Thyroid gland (tissue), 4 donors: Measurements from ENCODE around the gene DOCK9. TPM values are rescaled to one million over a fixed set of nuclear protein-coding genes. Genes with fewer than 3 reads are reported as not detected.

Experiments
- DNase-seq, 2 donors: peaks; one replicate each; pipeline ENCODE4 v3.0.0-alpha.2; 2019
- H3K27ac ChIP-seq, 3 donors: fragments of 200-600 bp; sonication (generic); 1 replicate in 2 of 3; 2 replicates in 1 of 3; pipeline ENCODE4 v1.5.1; 2016 to 2019; ENCODE audit warnings: mild to moderate bottlenecking in 1 of 3, moderate library complexity in 1 of 3
- H3K27me3 ChIP-seq: fragments of 200-600 bp; sonication (generic); one replicate; pipeline ENCODE4 v1.5.1; 2019
- H3K36me3 ChIP-seq, 2 donors: fragments of 200-600 bp; sonication (generic); one replicate each; pipeline ENCODE4 v1.5.1; 2016 to 2019
- H3K4me1 ChIP-seq, 2 donors: fragments of 200-600 bp; sonication (generic); one replicate each; pipeline ENCODE4 v1.5.1; 2017 to 2019
- H3K4me3 ChIP-seq, 3 donors: fragments of 200-600 bp; sonication (generic); replicated peaks in 1 of 3; 1 replicate in 2 of 3; 2 replicates in 1 of 3; pipeline ENCODE4 v1.5.1; 2016; ENCODE audit warnings: mild to moderate bottlenecking in 1 of 3
- H3K9me3 ChIP-seq: fragments of 200-600 bp; sonication (generic); one replicate; pipeline ENCODE4 v1.5.1; 2017
- POLR2A ChIP-seq, 2 donors: fragments of 450-650 bp; IDR thresholded peaks; one replicate each; pipeline ENCODE4 v1.6.1; 2017; ENCODE audit warnings: antibody characterized with exemption in 2 of 2, mild to moderate bottlenecking in 2 of 2, moderate library complexity in 1 of 2
- WGBS, 2 donors: methylation state at CpG; one replicate each; pipeline ENCODE4 v1.1.5; 2017; 5-methylcytosine and 5-hydroxymethylcytosine counted together
- intact Hi-C: fragments of 100-400 bp; cut with DNase I; formaldehyde crosslinking; loops from one replicate; pipeline ENCODE4 v1.15.1; 2023
- total RNA-seq, 4 donors: library from RNA; depleted of rRNA; stranded (reverse); fragments of >200 nt; gene quantifications; one replicate each; pipeline ENCODE4 v1.2.3, GENCODE V29; 2016
- TF ChIP-seq, protein P1 (sequence below), 6 experiments: fragments of 200-600 bp in 3 of 6; fragments of 450-650 bp in 3 of 6; sonication (generic) in 3 of 6; IDR thresholded peaks; one replicate each; pipeline ENCODE4 v1.5.1; 2016 to 2019; ENCODE audit warnings: antibody characterized with exemption in 6 of 6, mild to moderate bottlenecking in 2 of 6, inconsistent platforms in 1 of 6, moderate library complexity in 1 of 6

Gene DOCK9
- total RNA-seq, 4 donors from 2014 or later = 126 to 240 (median 160) TPM

DNA sequence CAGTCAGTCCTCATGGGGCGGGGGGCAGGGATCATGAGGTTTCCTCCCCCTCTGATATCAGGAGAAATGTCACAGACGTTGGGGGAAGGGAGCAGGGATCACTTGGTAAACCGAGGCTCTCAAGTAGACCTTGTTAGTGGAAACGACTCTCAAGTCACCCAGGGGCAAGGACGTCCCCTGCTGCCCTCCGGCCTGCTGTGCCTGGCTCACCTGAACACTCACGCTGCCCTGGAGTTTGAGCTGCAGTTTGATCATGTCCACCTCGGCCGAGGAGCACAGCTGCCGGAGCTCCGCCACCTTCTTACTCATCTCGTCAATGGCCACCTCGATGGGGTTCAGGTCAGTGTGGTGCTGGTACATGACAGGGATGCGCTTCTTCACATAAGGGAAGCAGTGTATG is 177.8 kb downstream of the DOCK9 start:
- intact Hi-C loops = no loop called here
- no peak for DNase-seq
- peaks cover 7 to 11% of the 10 kb centered on the region in 2 donors for H3K4me1 ChIP-seq
- no peaks in the 10 kb centered on the region for H3K9me3 ChIP-seq
- WGBS, 2 donors = 93% methylated on average over 14 of the region's 14 CpGs
- peaks cover 20 to 33% of the 10 kb centered on the region in 2 donors for H3K36me3 ChIP-seq
- no peak overlapping the region for H3K4me3 ChIP-seq
- no peaks in the 10 kb centered on the region for H3K27me3 ChIP-seq
- no peak for TF ChIP-seq POLR2A (IDR thresholded peaks at IDR 0.05)
- TF ChIP-seq, protein P1, sequence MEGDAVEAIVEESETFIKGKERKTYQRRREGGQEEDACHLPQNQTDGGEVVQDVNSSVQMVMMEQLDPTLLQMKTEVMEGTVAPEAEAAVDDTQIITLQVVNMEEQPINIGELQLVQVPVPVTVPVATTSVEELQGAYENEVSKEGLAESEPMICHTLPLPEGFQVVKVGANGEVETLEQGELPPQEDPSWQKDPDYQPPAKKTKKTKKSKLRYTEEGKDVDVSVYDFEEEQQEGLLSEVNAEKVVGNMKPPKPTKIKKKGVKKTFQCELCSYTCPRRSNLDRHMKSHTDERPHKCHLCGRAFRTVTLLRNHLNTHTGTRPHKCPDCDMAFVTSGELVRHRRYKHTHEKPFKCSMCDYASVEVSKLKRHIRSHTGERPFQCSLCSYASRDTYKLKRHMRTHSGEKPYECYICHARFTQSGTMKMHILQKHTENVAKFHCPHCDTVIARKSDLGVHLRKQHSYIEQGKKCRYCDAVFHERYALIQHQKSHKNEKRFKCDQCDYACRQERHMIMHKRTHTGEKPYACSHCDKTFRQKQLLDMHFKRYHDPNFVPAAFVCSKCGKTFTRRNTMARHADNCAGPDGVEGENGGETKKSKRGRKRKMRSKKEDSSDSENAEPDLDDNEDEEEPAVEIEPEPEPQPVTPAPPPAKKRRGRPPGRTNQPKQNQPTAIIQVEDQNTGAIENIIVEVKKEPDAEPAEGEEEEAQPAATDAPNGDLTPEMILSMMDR (IDR thresholded peaks at IDR 0.05) = no peak
- no peak overlapping the region for H3K27ac ChIP-seq

- TF ChIP-seq POLR2A (IDR thresholded peaks at IDR 0.05) = no peak
- TF ChIP-seq, protein P1 (IDR thresholded peaks at IDR 0.05) = no peak
- WGBS, 2 donors = 87 to 91% methylated on average over 5 of the region's 5 CpGs
Measured at GRCh38 chr13:98798849-98799645, 178.8 kb downstream of the DOCK9 start.

GRCh38 chr13:98797456-98797855 is 180.4 kb downstream of the DOCK9 start:
- peak overlapping the region in 2 of 3 donors; percentile 22 to 63 for H3K27ac ChIP-seq
- intact Hi-C loops = no loop called here
- 53 to 64% methylated on average over 6 of the region's 6 CpGs for WGBS, 2 donors
- H3K36me3 ChIP-seq = peaks cover 26 to 27% of the 10 kb centered on the region in 2 donors
- H3K4me1 ChIP-seq = peaks cover 7 to 11% of the 10 kb centered on the region in 2 donors
- no peak overlapping the region for H3K4me3 ChIP-seq
- TF ChIP-seq POLR2A (IDR thresholded peaks at IDR 0.05) = no peak
- TF ChIP-seq, protein P1 (IDR thresholded peaks at IDR 0.05) = no peak
- H3K9me3 ChIP-seq = no peaks in the 10 kb centered on the region
- no peaks in the 10 kb centered on the region for H3K27me3 ChIP-seq
- peak; percentile 53 to 57 for DNase-seq

More at GRCh38 chr13:98798849-98799645, 178.8 kb downstream of the DOCK9 start:
- Histone ChIP-seq H3K9me3 (no peaks in the 10 kb centered on the region), H3K36me3 (peaks cover 21 to 33% of the 10 kb centered on the region in 2 donors), H3K27ac (no peak overlapping the region), H3K4me1 (peaks cover 7 to 11% of the 10 kb centered on the region in 2 donors), H3K27me3 (no peaks in the 10 kb centered on the region), H3K4me3 (no peak overlapping the region)
- DNase-seq = no peak
- intact Hi-C loops = no loop called here

- no peak for DNase-seq
- no peaks in the 10 kb centered on the region for H3K27me3 ChIP-seq
- H3K27ac ChIP-seq = no peak overlapping the region
- no peak for TF ChIP-seq POLR2A (IDR thresholded peaks at IDR 0.05)
- TF ChIP-seq, protein P1 (IDR thresholded peaks at IDR 0.05) = no peak
- 93 to 97% methylated on average over 10 of the region's 10 CpGs for WGBS, 2 donors
- peaks cover 7 to 11% of the 10 kb centered on the region in 2 donors for H3K4me1 ChIP-seq
- H3K4me3 ChIP-seq = no peak overlapping the region
- no peaks in the 10 kb centered on the region for H3K9me3 ChIP-seq
- intact Hi-C loops = no loop called here
- peaks cover 26 to 27% of the 10 kb centered on the region in 2 donors for H3K36me3 ChIP-seq
Measured at GRCh38 chr13:98796798-98797197, 181.1 kb downstream of the DOCK9 start.

DNA sequence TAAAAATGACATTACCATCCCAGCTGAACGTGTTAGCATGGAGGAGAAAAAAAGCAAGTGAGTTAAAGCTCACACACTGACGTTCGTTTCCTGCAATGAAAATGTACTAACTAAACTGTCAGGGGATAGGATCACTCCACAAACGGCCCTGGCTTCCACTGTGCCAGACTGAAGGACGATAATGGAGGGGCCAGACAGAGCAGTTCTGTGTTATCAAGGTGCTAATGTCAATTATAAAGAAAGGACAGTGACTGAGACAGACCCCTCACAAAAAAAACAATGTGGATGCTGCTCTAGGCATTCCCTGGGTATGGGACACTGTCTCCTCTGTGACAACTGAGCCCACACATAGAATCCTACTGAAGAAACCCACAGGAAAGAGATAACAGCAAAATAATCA is 181.7 kb downstream of the DOCK9 start:
- H3K4me3 ChIP-seq = no peak overlapping the region
- no peak for DNase-seq
- 90 to 93% methylated on average over 5 of the region's 5 CpGs for WGBS, 2 donors
- no peaks in the 10 kb centered on the region for H3K9me3 ChIP-seq
- intact Hi-C loops = no loop called here
- TF ChIP-seq POLR2A (IDR thresholded peaks at IDR 0.05) = no peak
- TF ChIP-seq, protein P1 (IDR thresholded peaks at IDR 0.05) = no peak
- H3K27ac ChIP-seq = no peak overlapping the region
- no peaks in the 10 kb centered on the region for H3K27me3 ChIP-seq
- H3K36me3 ChIP-seq = peaks cover 26 to 27% of the 10 kb centered on the region in 2 donors
- H3K4me1 ChIP-seq = peaks cover 7 to 11% of the 10 kb centered on the region in 2 donors
